AG10803 (cell line): ENCODE measurements around the gene VRK1.

Source experiments
- DNase-seq: peaks from one replicate; pipeline ENCODE4 v3.0.0; 2010; ENCODE audit warnings: low read depth
- H3K4me3 ChIP-seq: 2 replicates; pipeline ENCODE4 v1.5.1; 2011; ENCODE audit warnings: mild to moderate bottlenecking, low read length, control low read depth
- CTCF ChIP-seq: conservative IDR thresholded peaks from 2 replicates; pipeline ENCODE4 v1.5.1; 2011; ENCODE audit warnings: mild to moderate bottlenecking, low read length, control low read depth, inconsistent platforms

VRK1 gene

GRCh38 chr14:96925422-96925821 is 128.2 kb downstream of the VRK1 start:
- no peak overlapping the region for H3K4me3 ChIP-seq
- no peak for DNase-seq
- no peak for TF ChIP-seq CTCF

- no peak for DNase-seq
- TF ChIP-seq CTCF = no peak
- no peak overlapping the region for H3K4me3 ChIP-seq
Measured at GRCh38 chr14:96926001-96926400, 128.8 kb downstream of the VRK1 start.

GRCh38 chr14:96928779-96929380 is 131.7 kb downstream of the VRK1 start:
- no peak for TF ChIP-seq CTCF
- H3K4me3 ChIP-seq = no peak overlapping the region
- DNase-seq = no peak

- TF ChIP-seq CTCF = no peak
- DNase-seq = no peak
Measured at GRCh38 chr14:96929950-96930349, 132.8 kb downstream of the VRK1 start.

GRCh38 chr14:96930526-96930925 is 133.3 kb downstream of the VRK1 start:
- no peak overlapping the region for H3K4me3 ChIP-seq
- DNase-seq = no peak
- TF ChIP-seq CTCF = no peak

More at GRCh38 chr14:96929950-96930349, 132.8 kb downstream of the VRK1 start:
- no peak overlapping the region for H3K4me3 ChIP-seq
